Gastroesophageal sphincter (tissue), 3 donors: ENCODE results near the gene ELN.

Experiments
- CTCF ChIP-seq, 4 experiments: fragments of 200-600 bp in 2 of 4; fragments of 450-650 bp in 2 of 4; sonication (generic) in 1 of 4; IDR thresholded peaks; one replicate each; pipeline ENCODE4 v1.5.1; 2017 to 2019; ENCODE audit warnings: antibody characterized with exemption in 4 of 4, mild to moderate bottlenecking in 2 of 4, moderate library complexity in 2 of 4
- EP300 ChIP-seq: sonication (generic); formaldehyde crosslinking; IDR thresholded peaks from one replicate; pipeline ENCODE4 v1.6.1; 2017; ENCODE audit warnings: antibody characterized with exemption, mild to moderate bottlenecking
- POLR2AphosphoS5 ChIP-seq: sonication (generic); formaldehyde crosslinking; IDR thresholded peaks from one replicate; pipeline ENCODE4 v1.6.1; 2017; ENCODE audit warnings: antibody characterized with exemption

GRCh38 chr7:74047804-74048380, 19.9 kb downstream of the ELN start:
- no peak for TF ChIP-seq POLR2AphosphoS5
- TF ChIP-seq EP300, result no peak
- no peak for TF ChIP-seq CTCF (IDR thresholded peaks at IDR 0.05)
